HG02884 (cell line): ENCODE results near the gene HDAC10.

Experiments used
- ATAC-seq: cut with Tn5 transposase; IDR thresholded peaks from one replicate; pipeline ENCODE4 v1.9.1; 2021; ENCODE audit warnings: mild to moderate bottlenecking, moderate library complexity; ENCODE audit not compliant: unreplicated experiment

HDAC10 gene

GRCh38 chr22:50270666-50271394, 19.8 kb upstream of the HDAC10 start:
- no peak for ATAC-seq

DNA sequence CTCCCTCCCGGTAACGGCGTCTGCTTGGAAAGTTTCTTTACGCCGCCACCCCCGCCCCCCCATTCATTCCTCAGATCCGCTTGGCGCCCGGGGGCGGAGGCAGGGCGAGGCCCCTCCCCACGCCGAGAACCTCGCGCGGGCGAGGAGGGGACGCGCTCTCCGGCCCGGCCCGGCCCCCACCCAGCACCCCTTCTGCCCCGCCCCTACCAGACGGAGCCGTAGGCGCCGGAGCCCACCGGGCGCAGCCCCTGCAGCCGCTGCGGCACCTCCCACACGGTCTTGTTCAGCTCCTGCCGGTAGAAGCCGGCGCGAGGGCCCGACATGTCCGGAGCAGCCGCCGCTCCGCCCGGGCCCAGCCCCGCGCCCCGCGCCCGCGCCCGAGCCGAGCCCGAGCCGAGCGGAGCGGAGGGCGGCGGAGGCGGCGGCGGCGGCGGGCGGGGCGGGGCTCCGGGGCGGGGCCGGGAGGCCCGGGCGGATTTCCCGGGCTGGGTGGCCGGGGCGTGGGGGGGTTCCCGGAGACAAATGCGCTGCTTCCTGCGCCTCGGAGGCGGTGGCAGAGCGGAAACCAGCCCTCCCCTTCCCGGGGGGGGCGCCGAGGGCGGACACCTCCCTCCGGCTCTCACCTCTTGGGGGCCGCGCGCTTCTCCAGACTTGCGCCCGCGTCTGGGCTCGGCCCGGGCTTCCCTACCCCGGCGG, 19.1 kb upstream of the HDAC10 start, which contains the start of gene MAPK11:
Gene MAPK11 (minus strand): TSS at position 411 of the 696 bp plus-strand sequence. CDS start 88 bp downstream, at position 323.
- no peak for ATAC-seq

GRCh38 chr22:50269573-50269969, 18.5 kb upstream of the HDAC10 start:
- no peak for ATAC-seq

DNA sequence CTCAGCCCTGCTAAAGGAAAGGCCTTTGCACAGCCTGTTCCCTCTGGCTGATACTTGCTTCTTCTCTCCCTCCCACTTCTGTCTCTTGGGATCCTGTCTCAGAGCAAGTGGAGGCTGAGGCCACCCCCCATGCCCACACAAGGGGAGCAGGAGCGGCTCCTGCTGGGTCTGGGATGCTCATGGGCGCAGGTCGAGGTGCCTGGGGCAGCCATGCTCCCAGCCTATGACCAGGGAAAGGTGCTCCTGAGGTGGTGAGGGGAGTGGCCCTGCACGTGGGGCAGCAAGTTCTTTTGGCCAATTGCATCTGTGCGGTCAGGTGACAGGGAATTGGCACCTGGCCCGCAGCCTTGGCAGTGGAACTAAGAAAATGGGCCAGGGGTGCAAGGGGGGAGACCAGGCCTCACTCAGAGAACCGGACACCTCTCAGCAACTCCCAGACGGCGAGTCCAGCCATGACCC, 17.6 kb upstream of the HDAC10 start:
- ATAC-seq, result no peak

GRCh38 chr22:50267591-50268390, 16.7 kb upstream of the HDAC10 start:
- ATAC-seq, result no peak

DNA sequence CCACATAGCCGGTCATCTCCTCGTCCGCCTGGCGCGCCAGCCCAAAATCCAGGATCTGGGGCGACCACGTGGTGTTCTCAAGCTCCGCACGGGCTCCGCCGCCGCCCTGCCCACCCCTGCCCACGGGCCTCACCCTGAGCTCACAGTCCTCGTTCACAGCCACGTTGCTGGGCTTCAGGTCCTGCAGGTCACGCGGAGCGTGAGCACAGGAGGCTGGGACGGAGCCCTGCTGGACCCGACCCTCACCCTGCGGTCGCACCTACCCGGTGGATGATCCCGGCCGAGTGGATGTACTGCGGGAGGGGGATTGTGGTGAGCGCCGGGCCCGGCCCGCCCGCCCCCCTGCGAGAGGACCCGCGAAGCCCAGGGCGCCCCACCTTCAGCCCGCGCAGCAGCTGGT, 15.9 kb upstream of the HDAC10 start:
- no peak for ATAC-seq

DNA sequence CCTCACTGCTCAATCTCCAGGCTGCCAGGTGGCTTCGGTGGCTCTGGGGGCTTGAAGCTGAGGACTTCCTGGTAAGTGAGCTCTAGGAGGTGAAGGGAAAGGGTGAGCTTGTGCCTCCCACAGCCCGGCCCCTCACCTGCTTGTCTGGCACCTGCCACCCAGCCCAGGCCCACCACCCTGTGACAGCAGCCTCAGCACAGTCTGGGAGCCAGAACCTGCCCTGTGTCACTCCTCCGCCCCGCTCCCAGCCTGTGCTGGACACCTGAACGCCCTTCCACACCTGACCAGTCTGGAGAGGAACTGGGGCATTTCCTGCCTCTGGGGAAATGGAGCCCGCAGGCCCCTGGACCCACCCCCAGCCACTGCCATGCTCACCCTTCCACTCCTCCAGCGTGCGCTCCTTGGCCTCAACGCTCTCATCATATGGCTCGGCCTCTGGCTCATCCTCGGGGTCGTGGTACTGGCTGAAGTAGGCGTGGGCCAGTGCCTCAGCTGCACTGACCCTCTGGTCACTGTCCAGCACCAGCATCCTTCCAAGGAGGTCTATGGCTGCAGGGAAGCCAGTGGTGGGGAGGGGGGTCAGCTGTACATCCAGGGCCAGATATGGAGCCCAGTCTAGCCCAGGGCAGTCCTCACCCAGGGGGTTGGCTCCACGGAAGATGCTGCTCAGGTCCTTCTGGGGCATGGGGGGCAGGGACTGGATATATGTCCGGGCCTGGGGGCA, 14.0 kb upstream of the HDAC10 start:
- ATAC-seq, result no peak

GRCh38 chr22:50264104-50264745, 13.2 kb upstream of the HDAC10 start:
- ATAC-seq, result no peak

DNA sequence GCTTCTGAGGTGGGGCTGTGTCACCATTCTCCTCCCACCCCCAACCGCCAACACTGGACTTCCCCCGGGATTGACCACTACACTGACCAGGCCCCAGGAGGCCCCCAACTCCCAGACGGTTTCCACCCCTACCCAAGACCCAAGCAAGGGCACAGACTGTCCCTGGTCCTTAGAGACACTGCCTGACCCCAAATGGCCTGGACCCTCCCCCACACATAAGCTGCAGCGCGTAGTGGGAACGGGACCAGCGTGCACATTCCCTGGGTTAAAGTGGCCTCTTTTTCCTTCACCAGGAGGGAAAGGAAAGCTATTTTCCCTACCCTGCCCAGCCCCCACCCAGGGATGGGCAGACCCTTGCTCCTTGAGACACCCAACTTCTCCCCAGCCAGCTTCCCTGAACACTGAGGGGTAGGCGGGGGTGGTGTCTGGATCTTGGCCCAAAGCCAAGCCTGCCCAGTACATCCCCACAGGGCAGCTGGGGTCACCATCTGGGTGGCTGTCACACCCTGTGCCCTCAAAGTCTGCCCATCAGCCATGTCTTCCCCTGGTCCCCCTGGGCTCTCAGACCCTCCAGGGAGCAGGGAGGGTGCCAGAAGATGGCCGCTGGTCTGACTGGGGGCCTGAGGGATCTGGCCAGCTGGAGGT, 12.0 kb upstream of the HDAC10 start:
- ATAC-seq, result no peak

DNA sequence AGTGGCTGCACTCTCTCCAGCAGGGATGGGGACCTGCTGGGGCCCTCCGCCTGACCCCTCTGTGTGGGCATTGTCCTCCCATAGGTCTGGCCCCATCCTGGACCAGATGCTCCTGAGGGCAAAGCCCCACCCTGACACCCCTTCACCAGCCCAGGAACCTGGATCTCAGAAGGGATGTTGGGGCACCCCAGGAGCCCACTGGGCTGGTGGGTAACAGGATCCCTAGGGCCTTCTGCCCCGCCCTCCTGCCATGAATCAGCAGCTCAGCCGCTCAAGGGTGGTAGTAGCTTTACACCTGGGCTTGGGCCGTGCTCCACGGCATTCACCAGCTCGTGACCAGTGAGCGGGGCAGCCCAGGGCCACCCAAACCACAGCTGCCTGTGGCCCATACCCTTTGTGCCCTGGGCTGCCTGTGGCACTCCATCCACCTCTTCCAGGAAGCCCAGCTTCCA, 11.4 kb upstream of the HDAC10 start:
- no peak for ATAC-seq

- no peak for ATAC-seq
These were observed 10.8 kb upstream of the HDAC10 start, which contains the start of gene MAPK12 for GRCh38 chr22:50261615-50262459. TSS of gene MAPK12 (minus strand) at chr22:50261683. CDS start at chr22:50261509, 174 bp downstream.

GRCh38 chr22:50260801-50261614, 9.9 kb upstream of the HDAC10 start:
- no peak for ATAC-seq

- ATAC-seq, result no peak
These were observed 9.4 kb upstream of the HDAC10 start for GRCh38 chr22:50260434-50260800.

GRCh38 chr22:50259302-50259701, 8.2 kb upstream of the HDAC10 start:
- ATAC-seq, result no peak

DNA sequence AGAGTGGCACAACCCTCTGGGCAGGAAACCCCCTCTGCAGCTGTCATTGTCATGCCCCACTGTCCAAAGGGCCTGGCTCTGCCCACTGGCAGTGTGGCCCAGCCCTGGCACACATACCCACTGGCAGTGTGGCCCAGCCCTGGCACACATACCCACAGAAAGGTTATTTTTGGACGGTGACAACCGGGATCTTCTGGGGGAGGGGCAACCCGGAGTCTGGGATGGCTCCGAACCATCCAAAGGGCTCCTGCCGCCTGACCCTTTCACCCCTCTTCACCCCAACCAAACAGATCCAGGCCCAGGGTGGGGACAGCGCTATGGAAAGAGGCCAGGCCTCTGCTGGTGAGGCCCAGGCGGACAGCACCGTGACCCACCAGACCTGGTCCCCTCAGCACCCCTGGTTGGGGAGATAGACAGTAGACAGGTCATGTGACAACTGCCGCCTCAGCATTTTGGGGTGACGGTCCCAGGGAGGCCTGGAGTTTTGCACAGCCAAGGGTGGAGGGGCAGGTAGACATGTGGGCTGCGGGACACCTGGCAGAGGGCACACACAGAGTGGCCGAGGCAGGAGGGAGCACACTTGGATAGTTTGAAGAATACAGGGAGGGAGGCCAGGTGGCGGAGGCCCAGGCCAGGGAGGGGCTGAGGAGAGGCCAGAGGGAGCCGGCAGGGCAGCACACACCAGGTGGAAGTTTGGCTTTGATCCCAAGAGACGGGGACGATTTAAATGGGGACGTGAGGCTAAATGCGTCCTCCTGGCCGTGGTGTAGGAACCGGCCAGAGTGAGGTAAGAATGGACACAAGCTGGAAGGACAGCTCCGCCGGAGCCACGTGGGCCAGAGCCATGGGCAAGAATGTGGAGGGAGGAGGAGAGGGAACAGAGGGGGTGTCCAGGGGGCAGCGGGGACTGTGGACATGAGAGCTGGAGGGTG, 7.6 kb upstream of the HDAC10 start:
- ATAC-seq, result no peak

GRCh38 chr22:50257451-50258360, 6.6 kb upstream of the HDAC10 start:
- ATAC-seq, result no peak
